Measurements from ENCODE around the gene TJP1.

The TJP1 gene

DNA sequence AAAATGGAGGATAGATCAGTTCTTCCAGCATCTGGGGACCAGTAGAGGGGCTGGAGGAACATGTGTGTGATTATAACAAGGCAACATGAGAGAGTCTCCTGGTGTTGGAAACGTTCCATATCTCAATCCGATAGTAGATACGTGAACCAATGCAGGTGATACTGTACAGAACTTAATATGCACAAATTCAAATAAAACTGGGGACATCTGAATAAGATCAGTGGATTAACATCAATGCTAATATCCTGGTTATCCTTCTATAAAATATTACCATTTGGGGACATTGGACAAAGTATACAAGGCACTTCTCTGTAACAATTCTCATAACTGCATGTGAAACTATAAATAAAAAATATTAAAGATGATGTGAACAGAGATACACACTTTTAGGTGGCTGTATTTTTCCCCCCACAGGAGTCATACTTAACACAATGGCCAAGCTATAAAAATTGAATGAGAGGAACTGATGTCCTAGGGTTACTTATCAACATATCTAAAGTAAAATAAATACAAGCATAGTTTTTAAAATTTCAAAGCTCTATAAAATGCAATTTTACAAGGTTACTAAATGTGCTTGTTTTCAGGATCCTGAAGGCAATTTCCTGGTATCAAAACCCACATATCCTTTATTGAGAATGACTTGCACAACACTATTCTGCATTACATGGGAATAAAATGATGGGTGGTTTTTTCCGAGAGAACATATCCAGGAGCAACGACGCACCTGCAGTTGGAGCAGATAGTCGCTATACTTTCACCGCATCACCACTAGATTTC, 31.1 kb upstream of the TJP1 start:
- H3K79me2 ChIP-seq (ENCODE audit: insufficient read depth, low read length), result no peaks in the 10 kb centered on the region
- no peak overlapping the region for H2AFZ ChIP-seq (ENCODE audit: low read depth, low read length)
- H3K27ac ChIP-seq (ENCODE audit: low read length), result no peak overlapping the region
- H3K9me3 ChIP-seq (ENCODE audit: insufficient read depth, low read length, severe bottlenecking), result peaks cover 3% of the 10 kb centered on the region
- ATAC-seq (ENCODE audit: insufficient read depth, low read depth) (no peak), DNase-seq (no peak)
- no peak overlapping the region for H3K4me3 ChIP-seq (ENCODE audit: low read depth in 1 of 2, low read length in 2 of 2)
- no peaks in the 10 kb centered on the region for H4K20me1 ChIP-seq (ENCODE audit: insufficient read depth, low read length)
- no peak overlapping the region for H3K9ac ChIP-seq (ENCODE audit: low read depth, low read length)
- TF ChIP-seq EZH2 (IDR thresholded peaks at IDR 0.05; ENCODE audit: borderline replicate concordance, low read depth, low read length, severe bottlenecking), result no peak
- TF ChIP-seq, protein P1, sequence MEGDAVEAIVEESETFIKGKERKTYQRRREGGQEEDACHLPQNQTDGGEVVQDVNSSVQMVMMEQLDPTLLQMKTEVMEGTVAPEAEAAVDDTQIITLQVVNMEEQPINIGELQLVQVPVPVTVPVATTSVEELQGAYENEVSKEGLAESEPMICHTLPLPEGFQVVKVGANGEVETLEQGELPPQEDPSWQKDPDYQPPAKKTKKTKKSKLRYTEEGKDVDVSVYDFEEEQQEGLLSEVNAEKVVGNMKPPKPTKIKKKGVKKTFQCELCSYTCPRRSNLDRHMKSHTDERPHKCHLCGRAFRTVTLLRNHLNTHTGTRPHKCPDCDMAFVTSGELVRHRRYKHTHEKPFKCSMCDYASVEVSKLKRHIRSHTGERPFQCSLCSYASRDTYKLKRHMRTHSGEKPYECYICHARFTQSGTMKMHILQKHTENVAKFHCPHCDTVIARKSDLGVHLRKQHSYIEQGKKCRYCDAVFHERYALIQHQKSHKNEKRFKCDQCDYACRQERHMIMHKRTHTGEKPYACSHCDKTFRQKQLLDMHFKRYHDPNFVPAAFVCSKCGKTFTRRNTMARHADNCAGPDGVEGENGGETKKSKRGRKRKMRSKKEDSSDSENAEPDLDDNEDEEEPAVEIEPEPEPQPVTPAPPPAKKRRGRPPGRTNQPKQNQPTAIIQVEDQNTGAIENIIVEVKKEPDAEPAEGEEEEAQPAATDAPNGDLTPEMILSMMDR (IDR thresholded peaks at IDR 0.05; ENCODE audit: borderline replicate concordance, extremely low read depth, low read length, poor library complexity, severe bottlenecking), result no peak
- H3K4me2 ChIP-seq (ENCODE audit: insufficient read depth, low read length), result no peak overlapping the region
- H3K4me1 ChIP-seq (ENCODE audit: insufficient read depth, low read length), result 0 out of 2 replicates have a peak, but pooled peaks cover 4% of the 10 kb centered on the region
- H3K27me3 ChIP-seq (ENCODE audit: insufficient read depth, low read length, poor library complexity), result no peaks in the 10 kb centered on the region
- no peaks in the 10 kb centered on the region for H3K36me3 ChIP-seq (ENCODE audit: insufficient read depth, low read length)

DNA sequence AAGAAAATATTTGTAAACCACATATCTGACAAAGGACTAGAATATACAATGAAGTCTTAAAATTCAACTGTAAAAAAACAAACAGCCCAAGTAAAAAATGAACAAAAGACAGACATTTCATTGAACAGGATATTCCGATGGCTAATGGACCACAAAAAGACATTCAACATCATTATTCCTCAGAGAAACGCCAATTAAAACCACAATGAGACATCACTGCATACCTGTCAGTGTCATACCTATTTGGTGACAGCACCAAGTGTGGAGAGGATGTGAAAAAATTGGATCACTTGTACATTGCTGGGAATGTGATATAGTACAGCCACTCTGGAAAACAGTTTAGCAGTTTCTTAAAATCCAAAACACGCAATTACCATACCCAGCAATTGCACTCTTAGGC, 29.9 kb upstream of the TJP1 start:
- Histone ChIP-seq H2AFZ (ENCODE audit: low read depth, low read length) (no peak overlapping the region), H3K4me3 (ENCODE audit: low read depth in 1 of 2, low read length in 2 of 2) (no peak overlapping the region), H3K27me3 (ENCODE audit: insufficient read depth, low read length, poor library complexity) (no peaks in the 10 kb centered on the region), H3K27ac (ENCODE audit: low read length) (no peak overlapping the region), H3K9me3 (ENCODE audit: insufficient read depth, low read length, severe bottlenecking) (peaks cover 8% of the 10 kb centered on the region), H3K79me2 (ENCODE audit: insufficient read depth, low read length) (no peaks in the 10 kb centered on the region), H3K4me2 (ENCODE audit: insufficient read depth, low read length) (no peak overlapping the region), H3K36me3 (ENCODE audit: insufficient read depth, low read length) (no peaks in the 10 kb centered on the region), H3K9ac (ENCODE audit: low read depth, low read length) (no peak overlapping the region), H3K4me1 (ENCODE audit: insufficient read depth, low read length) (0 out of 2 replicates have a peak, but pooled peaks cover 2% of the 10 kb centered on the region), H4K20me1 (ENCODE audit: insufficient read depth, low read length) (no peaks in the 10 kb centered on the region)
- DNase-seq, result no peak
- TF ChIP-seq, protein P1 (IDR thresholded peaks at IDR 0.05; ENCODE audit: borderline replicate concordance, extremely low read depth, low read length, poor library complexity, severe bottlenecking), result no peak
- TF ChIP-seq EZH2 (IDR thresholded peaks at IDR 0.05; ENCODE audit: borderline replicate concordance, low read depth, low read length, severe bottlenecking), result no peak
- ATAC-seq (ENCODE audit: insufficient read depth, low read depth), result no peak

DNA sequence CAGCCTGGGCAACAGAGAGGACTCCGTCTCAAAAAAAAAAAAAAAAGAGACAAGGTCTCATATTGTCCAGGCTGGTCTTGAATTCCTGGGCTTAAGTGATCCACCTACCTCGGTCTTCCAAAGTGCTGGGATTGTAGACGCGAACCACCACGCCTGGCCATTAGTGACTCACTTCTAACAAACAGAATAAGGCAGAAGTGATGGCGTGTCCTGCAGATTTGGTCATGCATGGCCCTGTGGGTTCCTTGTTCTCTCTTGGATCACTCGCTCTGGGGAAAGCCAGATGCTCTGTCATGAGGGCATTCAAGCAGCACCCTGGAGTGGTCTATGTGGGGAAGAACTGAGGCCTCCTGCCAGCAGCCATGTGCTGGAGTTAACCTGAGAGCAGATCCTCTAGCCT, 27.4 kb upstream of the TJP1 start:
- Histone ChIP-seq H3K27ac (ENCODE audit: low read length) (no peak overlapping the region), H3K36me3 (ENCODE audit: insufficient read depth, low read length) (no peaks in the 10 kb centered on the region)

More for the DNA sequence above, 27.4 kb upstream of the TJP1 start:
- DNase-seq (no peak), ATAC-seq (ENCODE audit: insufficient read depth, low read depth) (no peak)
- no peak overlapping the region for H2AFZ ChIP-seq (ENCODE audit: low read depth, low read length)
- H3K79me2 ChIP-seq (ENCODE audit: insufficient read depth, low read length), result no peaks in the 10 kb centered on the region
- no peak overlapping the region for H3K9ac ChIP-seq (ENCODE audit: low read depth, low read length)
- H3K4me2 ChIP-seq (ENCODE audit: insufficient read depth, low read length), result no peak overlapping the region
- TF ChIP-seq EZH2 (IDR thresholded peaks at IDR 0.05; ENCODE audit: borderline replicate concordance, low read depth, low read length, severe bottlenecking), result no peak
- TF ChIP-seq, protein P1 (IDR thresholded peaks at IDR 0.05; ENCODE audit: borderline replicate concordance, extremely low read depth, low read length, poor library complexity, severe bottlenecking), result no peak
- H3K9me3 ChIP-seq (ENCODE audit: insufficient read depth, low read length, severe bottlenecking), result peaks cover 8% of the 10 kb centered on the region
- no peaks in the 10 kb centered on the region for H3K27me3 ChIP-seq (ENCODE audit: insufficient read depth, low read length, poor library complexity)
- no peak overlapping the region for H3K4me3 ChIP-seq (ENCODE audit: low read depth in 1 of 2, low read length in 2 of 2)
- H3K4me1 ChIP-seq (ENCODE audit: insufficient read depth, low read length), result no peaks in the 10 kb centered on the region
- H4K20me1 ChIP-seq (ENCODE audit: insufficient read depth, low read length), result no peaks in the 10 kb centered on the region

Data from DND-41 (cell line).